SH-SY5Y (cell line): ENCODE data around the gene CHURC1.

Experiments
- GATA2 ChIP-seq: IDR thresholded peaks from 2 replicates; pipeline ENCODE4 v1.6.1; 2011; ENCODE audit warnings: mild to moderate bottlenecking, low read depth, low read length
- GATA3 ChIP-seq: IDR thresholded peaks from 2 replicates; pipeline ENCODE4 v1.6.1; 2011; ENCODE audit warnings: low read depth, mild to moderate bottlenecking, low read length, moderate library complexity

DNA sequence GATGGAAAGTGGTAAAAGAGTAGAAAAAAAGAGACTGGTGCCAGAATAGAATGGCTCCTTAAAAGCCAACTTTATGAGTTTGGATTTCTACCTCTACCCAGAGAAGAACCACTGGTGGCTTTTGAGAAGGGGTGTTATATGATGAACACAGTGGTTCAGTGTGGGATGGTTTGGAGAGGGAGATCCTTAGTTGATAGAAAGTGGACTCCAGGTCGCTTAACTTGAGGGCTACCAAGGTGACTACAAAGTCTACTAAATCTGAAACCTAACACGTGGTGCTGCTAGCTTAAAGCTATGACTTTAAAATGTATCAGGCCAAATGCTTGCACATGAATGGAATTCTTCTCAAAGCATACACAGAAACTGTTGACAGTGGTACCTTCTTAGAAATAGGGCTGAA, 42.9 kb upstream of the CHURC1 start:
- TF ChIP-seq GATA2 (no peak), GATA3 (no peak)
